ENCODE results near the gene PLD1. TPM values are rescaled to one million over a fixed set of nuclear protein-coding genes. Genes with fewer than 3 reads are reported as not detected.
A peak's percentile ranks its signal among the peaks of the same experiment; 100 is the strongest.
"Not testable (repeated sequence)": the region's sequence is repeated elsewhere in the genome, so short reads cannot be mapped to it uniquely, and the experiment has no call there.

The PLD1 gene
- total RNA-seq, 1 donor from 2014 or later = 59.5 TPM

DNA sequence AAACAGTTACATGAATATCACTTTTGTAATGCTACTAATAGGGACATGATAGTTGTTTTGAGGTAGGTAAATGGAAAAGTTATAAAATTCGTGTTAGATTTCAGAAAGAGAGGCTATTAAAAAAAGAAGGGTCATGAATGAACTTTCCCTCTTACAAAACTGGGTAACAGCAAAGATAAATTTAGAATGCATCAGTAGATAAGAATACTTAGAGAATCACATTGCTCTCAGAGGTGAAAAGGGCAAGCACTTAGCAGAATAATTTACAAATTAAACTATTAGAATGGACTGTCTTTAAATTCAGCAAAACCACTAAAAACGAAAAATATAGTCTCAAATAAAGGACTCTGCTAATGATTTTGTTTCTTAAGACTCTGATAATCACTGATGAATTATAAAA is 167.2 kb downstream of the PLD1 start:
- no peak for DNase-seq
- Histone ChIP-seq H3K27ac (replicated peaks) (peak overlapping the region; percentile 83), H3K9me3 (replicated peaks) (no peaks in the 10 kb centered on the region), H3K4me3 (no peak overlapping the region), H3K36me3 (peaks cover 20% of the 10 kb centered on the region), H3K4me1 (peaks cover 76% of the 10 kb centered on the region), H3K27me3 (ENCODE audit: low read depth) (no peaks in the 10 kb centered on the region)
- TF ChIP-seq, protein P1, sequence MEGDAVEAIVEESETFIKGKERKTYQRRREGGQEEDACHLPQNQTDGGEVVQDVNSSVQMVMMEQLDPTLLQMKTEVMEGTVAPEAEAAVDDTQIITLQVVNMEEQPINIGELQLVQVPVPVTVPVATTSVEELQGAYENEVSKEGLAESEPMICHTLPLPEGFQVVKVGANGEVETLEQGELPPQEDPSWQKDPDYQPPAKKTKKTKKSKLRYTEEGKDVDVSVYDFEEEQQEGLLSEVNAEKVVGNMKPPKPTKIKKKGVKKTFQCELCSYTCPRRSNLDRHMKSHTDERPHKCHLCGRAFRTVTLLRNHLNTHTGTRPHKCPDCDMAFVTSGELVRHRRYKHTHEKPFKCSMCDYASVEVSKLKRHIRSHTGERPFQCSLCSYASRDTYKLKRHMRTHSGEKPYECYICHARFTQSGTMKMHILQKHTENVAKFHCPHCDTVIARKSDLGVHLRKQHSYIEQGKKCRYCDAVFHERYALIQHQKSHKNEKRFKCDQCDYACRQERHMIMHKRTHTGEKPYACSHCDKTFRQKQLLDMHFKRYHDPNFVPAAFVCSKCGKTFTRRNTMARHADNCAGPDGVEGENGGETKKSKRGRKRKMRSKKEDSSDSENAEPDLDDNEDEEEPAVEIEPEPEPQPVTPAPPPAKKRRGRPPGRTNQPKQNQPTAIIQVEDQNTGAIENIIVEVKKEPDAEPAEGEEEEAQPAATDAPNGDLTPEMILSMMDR (IDR thresholded peaks at IDR 0.05; ENCODE audit: borderline replicate concordance) = no peak
- intact Hi-C loops (cut with micrococcal nuclease) = loop anchor here (10.0 kb wide), 1 partner anchor 122 kb away; no protein-coding TSS in a partner anchor

DNA sequence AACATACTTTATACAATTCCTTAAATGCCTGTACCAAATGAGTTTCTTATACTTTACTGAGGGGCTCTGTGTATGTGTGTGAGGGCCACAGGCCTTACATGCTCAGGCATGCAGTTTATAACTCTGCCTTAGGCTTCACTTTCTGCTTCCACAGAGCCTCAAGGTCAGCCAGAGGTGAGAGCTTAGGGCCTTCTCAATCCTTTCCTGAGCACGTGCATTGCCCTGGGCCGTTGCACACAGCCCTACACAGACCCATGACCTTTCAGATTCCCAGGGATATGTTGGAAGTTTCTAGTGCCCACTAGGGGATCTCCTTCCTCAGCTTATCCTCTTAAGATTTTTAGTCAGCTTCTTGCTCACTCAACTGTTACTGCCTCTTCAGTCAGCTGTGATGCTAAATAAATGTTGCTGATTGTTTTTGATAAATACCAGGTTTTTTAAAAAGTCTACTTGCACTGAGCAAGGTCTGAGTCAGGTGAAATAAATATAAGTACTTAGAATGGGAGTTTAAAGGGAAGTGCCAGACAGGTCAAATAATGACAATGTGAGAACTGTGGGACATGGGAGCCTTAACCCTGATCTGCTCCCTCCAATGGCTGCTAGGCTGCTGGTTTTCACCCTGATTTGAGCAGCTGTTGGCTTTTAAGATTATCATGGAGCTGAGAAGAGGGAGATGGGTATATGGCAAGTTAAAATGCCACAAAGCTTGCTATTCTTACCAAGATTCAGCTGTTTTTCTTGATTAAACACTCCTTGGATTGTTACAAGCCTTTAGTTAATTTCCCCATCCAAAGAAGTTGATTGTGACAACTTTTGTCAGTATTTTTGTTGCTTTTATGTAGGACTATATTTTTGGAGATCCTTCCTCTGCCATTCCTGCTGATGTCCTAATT is 169.5 kb downstream of the PLD1 start:
- peak; percentile 23 for DNase-seq
- H3K27me3 ChIP-seq (ENCODE audit: low read depth) = no peaks in the 10 kb centered on the region
- intact Hi-C loops (cut with micrococcal nuclease) = loop anchor here (10.0 kb wide), 1 partner anchor 124 kb away; no protein-coding TSS in a partner anchor
- H3K4me3 ChIP-seq = no peak overlapping the region
- H3K27ac ChIP-seq (replicated peaks) = peak overlapping the region; percentile 83
- no peaks in the 10 kb centered on the region for H3K9me3 ChIP-seq (replicated peaks)
- TF ChIP-seq, protein P1 (IDR thresholded peaks at IDR 0.05; ENCODE audit: borderline replicate concordance) = no peak
- peaks cover 38% of the 10 kb centered on the region for H3K36me3 ChIP-seq
- H3K4me1 ChIP-seq = peaks cover 57% of the 10 kb centered on the region

DNA sequence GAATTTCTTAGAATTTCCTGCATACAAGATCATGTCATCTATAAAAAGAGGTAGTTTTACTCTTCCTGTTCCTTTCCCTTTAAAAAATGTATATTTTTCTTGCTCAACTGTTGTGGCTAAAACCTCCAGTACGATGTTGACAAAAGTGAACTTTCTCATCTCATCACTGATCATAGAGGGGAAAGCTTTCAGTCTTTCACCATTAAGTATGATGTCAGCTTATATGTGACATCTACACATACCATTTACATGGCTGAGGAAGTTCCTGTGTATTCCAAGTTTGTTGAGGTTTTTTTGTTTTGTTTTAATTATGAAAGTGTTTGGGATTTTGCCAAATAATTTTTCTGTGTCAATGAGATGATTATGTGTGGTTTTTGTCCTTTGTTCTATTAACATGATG is 173.6 kb downstream of the PLD1 start:
- TF ChIP-seq, protein P1 (IDR thresholded peaks at IDR 0.05; ENCODE audit: borderline replicate concordance) = no peak
- Histone ChIP-seq H3K27me3 (ENCODE audit: low read depth) (no peaks in the 10 kb centered on the region), H3K36me3 (peaks cover 39% of the 10 kb centered on the region), H3K4me1 (peaks cover 19% of the 10 kb centered on the region), H3K4me3 (no peak overlapping the region), H3K27ac (replicated peaks) (no peak overlapping the region), H3K9me3 (replicated peaks) (no peaks in the 10 kb centered on the region)
- intact Hi-C loops (cut with micrococcal nuclease) = no loop called here
- no peak for DNase-seq

DNA sequence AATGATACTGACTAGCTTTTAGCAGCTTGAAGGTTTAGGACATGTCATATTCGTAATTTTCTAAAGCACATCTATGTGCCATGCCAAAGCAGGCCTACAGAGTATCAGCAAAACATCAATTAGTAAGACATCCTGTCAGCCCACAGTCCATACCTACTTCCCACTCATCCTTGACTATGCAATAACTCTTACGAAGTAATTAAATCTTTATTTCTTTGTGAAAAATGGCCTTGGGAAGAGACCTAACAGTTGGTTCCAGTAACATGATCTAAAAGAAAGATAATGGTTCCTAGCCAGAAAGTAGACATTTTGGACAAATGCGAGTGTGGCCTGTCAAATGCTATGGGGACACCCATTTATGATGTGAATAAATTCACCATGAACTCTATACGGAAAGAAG is 177.5 kb downstream of the PLD1 start:
- Histone ChIP-seq H3K36me3 (peaks cover 27% of the 10 kb centered on the region), H3K9me3 (replicated peaks) (no peaks in the 10 kb centered on the region), H3K27me3 (ENCODE audit: low read depth) (no peaks in the 10 kb centered on the region), H3K4me3 (no peak overlapping the region), H3K4me1 (no peaks in the 10 kb centered on the region), H3K27ac (replicated peaks) (no peak overlapping the region)
- no peak for DNase-seq
- intact Hi-C loops (cut with micrococcal nuclease) = no loop called here
- TF ChIP-seq, protein P1 (IDR thresholded peaks at IDR 0.05; ENCODE audit: borderline replicate concordance) = no peak

DNA sequence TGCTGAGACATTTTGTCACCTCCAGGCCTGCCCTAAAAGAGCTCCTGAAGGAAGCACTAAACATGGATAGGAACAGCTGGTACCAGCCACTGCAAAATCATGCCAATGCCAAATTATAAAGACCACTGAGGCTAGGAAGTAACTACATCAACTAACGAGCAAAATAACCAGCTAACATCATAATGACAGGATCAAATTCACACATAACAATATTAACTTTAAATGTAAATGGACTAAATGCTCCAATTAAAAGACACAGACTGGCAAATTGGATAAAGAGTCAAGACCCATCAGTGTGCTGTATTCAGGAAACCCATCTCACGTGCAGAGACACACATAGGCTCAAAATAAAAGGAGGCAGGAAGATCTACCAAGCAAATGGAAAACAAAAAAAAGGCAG is 183.5 kb downstream of the PLD1 start:
- H3K36me3 ChIP-seq; DNase-seq; H3K4me3 ChIP-seq; intact Hi-C loops (cut with micrococcal nuclease); H3K27me3 ChIP-seq (ENCODE audit: low read depth); H3K9me3 ChIP-seq (replicated peaks); H3K4me1 ChIP-seq; H3K27ac ChIP-seq (replicated peaks): not testable (repeated sequence)

DNA sequence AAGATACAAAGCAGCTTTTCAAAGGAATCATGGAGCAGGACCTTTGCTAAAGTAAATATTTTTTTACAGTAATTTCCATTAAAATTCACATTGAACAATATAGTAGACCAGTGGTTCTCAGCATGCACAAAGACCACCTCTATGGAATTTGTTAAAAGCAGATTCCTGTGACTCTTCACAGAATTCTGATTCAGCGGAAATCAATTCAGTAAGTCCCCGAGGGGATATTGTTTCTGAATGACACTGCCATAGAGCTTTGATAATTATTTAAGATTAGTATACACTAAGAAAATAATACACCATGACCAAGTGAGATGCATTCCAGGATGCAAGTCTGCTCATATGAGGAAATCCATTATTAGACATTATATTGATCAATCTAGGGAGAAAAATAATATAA is 188.2 kb downstream of the PLD1 start:
- peaks cover 5% of the 10 kb centered on the region for H3K9me3 ChIP-seq (replicated peaks)
- H3K27ac ChIP-seq (replicated peaks) = no peak overlapping the region
- intact Hi-C loops (cut with micrococcal nuclease) = no loop called here
- H3K36me3 ChIP-seq = peaks cover 24% of the 10 kb centered on the region
- H3K4me1 ChIP-seq = peaks cover 7% of the 10 kb centered on the region
- H3K4me3 ChIP-seq = no peak overlapping the region
- H3K27me3 ChIP-seq (ENCODE audit: low read depth) = no peaks in the 10 kb centered on the region
- TF ChIP-seq, protein P1 (IDR thresholded peaks at IDR 0.05; ENCODE audit: borderline replicate concordance) = no peak
- no peak for DNase-seq
